ENCODE measurements around the gene APOB. TPM values are rescaled to one million over a fixed set of nuclear protein-coding genes. Genes with fewer than 3 reads are reported as not detected.

The APOB gene, protein sequence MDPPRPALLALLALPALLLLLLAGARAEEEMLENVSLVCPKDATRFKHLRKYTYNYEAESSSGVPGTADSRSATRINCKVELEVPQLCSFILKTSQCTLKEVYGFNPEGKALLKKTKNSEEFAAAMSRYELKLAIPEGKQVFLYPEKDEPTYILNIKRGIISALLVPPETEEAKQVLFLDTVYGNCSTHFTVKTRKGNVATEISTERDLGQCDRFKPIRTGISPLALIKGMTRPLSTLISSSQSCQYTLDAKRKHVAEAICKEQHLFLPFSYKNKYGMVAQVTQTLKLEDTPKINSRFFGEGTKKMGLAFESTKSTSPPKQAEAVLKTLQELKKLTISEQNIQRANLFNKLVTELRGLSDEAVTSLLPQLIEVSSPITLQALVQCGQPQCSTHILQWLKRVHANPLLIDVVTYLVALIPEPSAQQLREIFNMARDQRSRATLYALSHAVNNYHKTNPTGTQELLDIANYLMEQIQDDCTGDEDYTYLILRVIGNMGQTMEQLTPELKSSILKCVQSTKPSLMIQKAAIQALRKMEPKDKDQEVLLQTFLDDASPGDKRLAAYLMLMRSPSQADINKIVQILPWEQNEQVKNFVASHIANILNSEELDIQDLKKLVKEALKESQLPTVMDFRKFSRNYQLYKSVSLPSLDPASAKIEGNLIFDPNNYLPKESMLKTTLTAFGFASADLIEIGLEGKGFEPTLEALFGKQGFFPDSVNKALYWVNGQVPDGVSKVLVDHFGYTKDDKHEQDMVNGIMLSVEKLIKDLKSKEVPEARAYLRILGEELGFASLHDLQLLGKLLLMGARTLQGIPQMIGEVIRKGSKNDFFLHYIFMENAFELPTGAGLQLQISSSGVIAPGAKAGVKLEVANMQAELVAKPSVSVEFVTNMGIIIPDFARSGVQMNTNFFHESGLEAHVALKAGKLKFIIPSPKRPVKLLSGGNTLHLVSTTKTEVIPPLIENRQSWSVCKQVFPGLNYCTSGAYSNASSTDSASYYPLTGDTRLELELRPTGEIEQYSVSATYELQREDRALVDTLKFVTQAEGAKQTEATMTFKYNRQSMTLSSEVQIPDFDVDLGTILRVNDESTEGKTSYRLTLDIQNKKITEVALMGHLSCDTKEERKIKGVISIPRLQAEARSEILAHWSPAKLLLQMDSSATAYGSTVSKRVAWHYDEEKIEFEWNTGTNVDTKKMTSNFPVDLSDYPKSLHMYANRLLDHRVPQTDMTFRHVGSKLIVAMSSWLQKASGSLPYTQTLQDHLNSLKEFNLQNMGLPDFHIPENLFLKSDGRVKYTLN (N-terminal part only)
- under 0.01 TPM for total RNA-seq

DNA sequence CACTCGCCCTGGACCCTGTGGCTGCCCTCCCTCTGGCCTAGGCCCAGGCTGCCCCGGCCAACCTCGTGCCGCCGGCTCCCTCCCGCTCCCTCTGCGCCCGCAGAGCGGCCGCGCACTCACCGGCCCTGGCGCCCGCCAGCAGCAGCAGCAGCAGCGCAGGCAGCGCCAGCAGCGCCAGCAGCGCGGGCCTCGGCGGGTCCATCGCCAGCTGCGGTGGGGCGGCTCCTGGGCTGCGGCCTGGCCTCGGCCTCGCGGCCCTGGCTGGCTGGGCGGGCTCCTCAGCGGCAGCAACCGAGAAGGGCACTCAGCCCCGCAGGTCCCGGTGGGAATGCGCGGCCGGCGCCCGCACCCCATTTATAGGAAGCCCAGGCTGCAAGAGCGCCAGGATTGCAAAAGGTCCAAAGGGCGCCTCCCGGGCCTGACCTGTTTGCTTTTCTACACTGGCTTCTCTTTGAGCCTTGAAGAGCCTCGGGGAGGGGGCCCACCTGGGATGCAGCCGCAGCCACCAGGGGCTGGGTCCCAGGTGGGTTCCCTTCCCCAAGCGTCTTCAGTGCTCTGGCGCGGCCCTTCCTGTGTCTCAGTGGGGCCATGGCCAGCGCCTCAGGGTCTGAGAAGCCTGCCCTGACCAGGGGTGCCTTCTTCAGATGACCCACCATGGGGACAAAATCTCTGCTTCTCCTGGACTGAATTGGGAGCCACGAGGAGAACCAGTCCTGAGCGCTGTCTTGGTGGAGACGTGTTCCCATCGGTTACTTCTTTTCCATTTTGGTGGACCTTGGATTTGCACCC, at the start of gene APOB:
Gene APOB (minus strand): TSS at position 330 of the 789 bp plus-strand sequence. CDS start 128 bp downstream, at position 202.
- peak in 1 of 3 donors; percentile 16 for DNase-seq (ENCODE audit: low read depth in 2 of 3, low spot score in 2 of 3)

DNA sequence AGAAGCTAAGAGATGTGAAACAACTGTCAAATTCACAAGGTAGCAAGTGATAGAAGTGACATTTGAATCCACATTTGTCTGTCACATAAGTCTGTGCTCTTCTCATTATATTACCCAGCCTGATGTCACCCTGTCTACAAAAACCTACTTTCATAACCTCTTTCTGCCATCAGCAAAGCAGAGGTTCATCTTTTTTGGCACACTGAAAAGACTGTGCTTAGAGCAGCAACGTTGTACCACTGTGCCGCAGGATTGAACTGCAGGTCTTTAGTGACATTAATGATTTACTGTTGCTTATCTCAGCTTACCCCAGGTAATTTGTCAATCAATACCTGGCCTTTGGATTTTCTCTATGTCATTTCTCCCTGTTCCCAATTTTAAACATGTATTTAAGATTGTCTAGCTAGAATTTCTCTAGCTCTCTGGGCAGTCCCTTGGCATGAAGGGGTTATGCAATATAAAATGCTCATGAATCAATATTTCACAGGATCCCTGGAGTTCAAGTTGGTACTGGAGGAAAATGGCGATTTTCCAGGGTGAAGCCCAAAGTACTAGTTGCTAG, 48.5 kb upstream of the APOB start:
- no peak for DNase-seq (ENCODE audit: low read depth in 2 of 3, low spot score in 2 of 3)

DNA sequence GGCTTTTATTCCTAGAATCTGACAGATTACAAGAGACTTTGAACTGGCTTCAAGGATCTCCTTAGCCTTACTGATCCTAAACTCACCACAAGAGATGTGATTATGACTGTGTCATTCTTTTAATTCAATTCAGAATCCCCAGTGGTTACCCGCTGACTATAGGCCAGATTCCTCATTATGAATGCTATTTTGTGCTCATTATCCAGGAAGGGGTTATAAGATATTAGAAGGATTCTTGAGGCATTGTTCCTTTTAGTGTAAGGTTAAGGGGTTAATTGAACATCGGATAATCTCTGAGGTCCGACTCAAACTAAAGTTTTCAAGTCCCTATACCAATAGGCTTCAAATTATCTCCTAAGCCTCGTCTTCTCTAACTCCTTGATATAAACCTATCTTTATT, 40.5 kb upstream of the APOB start:
- DNase-seq (ENCODE audit: low read depth in 2 of 3, low spot score in 2 of 3) = no peak

DNA sequence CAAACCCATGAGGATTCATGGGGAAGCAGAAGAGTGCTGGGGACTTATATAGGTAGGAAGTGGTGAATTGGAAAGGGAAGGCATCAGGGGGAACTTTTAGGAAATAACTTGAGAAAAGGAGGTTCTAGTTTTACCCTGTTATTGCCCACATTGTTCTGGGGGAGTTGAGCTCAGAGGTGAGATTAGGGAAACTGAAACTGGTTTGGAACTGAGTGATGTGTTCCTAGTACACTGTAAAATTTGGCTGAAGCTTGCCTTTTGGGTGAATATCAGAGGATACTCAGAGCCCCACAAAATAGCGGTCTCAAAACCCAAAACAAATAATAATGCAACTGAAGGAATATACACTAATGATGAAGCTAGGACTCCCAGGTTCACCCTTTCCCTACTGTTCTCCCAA, 39.6 kb upstream of the APOB start:
- DNase-seq (ENCODE audit: low read depth in 2 of 3, low spot score in 2 of 3) = no peak

DNA sequence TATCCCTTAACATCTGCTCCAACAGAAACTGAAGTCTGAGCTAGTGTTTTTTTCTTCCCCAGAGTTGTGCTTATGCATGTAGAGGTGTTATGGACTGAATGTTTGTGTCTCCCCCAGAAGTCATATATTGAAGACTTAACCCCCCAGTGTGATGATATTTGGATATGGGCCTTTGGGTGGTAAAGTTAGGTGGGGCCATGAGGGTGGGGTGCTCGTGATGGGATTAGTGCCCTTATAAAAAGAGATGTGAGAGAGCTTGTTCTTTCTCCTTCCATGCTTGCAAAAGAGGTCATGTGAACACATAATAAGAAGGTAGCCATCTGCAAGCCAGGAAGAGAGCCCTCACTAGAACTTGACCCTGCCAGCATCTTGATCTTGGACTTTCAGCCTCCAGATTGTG, 34.4 kb upstream of the APOB start:
- DNase-seq (ENCODE audit: low read depth in 2 of 3, low spot score in 2 of 3) = no peak

DNA sequence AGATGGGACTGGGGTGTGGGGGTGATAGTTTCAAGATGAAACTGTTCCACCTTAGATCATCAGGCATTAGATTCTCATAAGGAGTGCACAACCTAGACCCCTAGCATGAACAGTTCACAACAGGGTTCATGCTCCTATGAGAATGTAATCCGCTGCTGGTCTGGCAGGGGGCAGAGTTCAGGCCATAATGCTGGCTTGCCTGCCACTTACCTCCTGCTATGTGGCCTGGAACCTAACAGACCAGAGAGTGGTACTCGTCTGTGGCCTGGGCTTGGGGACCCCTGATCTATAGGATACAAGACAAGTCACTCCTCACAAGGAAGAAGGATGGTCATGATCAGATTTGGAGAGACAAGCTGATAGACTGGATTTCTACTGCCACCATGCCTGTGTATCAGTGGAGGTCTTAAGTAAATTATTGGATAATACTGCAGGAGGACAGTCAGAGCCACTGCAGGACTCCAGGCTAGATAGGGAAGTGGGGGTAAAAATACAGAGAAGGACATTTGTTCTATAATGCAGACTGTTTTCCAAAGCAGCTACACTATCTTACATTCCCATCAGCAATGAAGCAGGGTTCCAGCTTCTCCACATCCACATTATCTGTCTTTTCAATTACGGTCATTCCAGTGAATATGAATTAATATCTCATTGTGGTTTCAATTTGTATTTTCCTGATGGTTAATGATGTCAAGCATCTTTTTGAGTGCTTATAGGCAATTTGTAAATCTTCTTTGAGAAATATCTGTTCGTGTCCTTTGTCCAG, 28.8 kb upstream of the APOB start:
- DNase-seq (ENCODE audit: low read depth in 2 of 3, low spot score in 2 of 3) = no peak

DNA sequence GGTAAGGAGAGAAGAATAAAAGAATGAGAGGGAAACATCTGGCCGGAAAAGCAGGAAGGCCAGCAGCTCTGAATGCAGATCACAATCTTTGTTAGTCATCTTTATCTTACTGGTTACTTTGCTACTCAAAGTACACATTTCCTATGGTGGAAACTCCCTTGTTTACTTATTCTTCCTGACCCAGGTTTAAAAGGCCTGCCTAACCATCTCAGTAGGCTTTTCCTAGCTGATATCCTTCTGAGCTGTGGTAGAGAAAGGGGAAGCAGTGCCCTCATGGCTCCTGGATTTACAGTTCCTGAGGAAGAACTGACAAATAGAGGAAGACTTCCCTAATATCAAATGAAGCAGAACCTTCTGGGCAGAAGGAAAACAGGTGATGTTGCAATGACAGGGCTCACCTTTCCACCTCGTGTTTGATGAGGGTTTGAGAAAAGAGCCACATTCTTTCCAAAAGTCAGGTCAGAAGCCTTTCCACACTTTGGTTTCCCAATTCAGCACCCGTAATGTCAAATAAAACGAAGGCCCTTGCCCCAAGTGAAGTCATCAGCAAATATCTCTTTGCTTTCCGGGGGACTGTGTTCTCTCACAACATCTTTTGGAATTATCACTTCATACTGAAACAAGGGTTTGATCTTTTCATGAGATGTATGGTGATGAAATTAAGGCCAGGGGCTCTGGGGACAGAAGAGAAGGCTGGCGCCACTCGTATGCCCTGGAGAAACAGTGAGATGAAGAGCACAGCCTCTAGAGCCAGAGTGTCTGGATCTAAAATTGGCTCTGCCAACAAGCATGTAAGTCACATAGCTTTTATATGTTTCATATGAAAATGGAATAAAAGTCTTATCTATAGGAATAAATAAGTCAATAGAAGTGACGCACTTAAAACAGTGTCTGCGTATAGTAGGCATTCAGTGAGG, 26.7 kb upstream of the APOB start:
- peak in 2 of 3 donors; percentile 48 to 53 for DNase-seq (ENCODE audit: low read depth in 2 of 3, low spot score in 2 of 3)

DNA sequence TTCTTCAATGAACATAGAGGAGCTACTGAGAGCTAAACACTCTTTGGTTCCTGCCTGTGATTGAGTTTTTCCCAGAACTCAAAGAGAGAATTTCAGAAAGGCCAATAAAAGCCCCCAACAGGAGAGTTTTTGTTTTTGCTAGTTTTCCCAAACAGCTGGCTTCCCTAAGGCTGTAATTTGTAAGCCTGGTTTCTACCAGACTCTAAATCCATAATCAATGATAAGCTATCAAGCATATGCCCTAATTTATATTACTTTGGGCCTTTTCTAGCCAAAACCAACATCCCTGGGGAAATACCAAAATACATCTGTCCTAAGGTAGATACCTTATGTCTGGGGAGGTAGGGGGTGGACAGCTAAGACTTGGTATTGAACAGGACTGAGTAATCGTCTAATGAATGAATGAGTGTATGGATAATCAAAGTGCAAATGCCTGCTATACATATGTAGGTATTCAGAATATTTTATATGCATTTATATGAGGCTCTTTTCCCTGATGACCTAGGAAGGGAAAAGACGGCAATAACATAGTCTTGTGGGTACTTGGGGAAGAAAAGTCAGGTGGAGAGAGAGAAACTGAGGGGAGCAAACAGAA, 26.0 kb upstream of the APOB start:
- DNase-seq (ENCODE audit: low read depth in 2 of 3, low spot score in 2 of 3) = no peak

DNA sequence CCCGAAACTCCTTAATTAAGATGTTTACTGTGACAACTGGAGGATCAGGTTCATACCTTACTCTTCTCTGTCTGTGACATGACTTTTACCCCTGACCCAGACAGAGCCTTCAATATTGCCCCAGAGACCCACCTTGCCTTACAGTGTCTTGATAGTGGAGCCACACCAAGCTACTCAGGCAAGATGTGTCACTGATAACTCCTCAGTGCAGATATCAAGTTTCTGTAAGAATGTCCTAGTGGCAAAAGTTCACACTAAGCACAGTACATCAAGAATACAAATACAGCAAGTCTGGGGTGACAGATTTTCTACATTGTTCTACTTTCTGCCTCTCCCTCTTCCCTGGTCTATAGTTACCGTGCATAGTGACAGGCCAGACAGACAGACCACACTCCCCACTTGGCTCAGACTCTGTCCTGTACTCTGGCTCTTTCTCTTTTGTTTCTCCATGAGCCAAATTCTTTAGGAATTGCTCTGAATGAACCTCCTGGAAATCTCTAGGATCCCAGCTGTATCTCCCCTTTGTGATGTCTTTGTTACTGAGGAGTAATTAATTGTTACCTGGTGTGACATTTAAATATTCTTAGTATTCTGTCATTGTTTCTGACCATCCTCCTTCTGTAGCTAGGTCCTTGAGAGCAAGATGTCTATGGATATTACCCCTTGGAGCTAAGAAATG, 24.1 kb upstream of the APOB start:
- DNase-seq (ENCODE audit: low read depth in 2 of 3, low spot score in 2 of 3) = no peak

DNA sequence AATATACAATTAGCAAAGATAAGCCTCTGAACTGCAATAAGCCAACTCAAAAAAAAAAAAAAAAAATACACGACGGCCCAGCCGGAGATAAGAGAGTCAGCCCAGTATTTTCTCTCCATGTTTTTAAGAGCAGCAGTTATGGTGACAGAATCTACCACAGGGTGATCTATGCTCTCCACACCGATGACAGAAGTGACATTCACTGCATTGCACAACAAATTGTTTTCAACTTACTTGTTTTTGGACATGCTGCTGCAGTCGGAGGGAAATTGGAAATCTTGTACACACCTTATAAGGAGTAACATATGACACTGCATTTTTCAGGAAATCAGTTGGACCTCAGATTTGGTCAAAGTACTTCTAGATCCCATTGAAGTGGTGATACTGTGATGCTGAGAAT, 23.3 kb upstream of the APOB start:
- no peak for DNase-seq (ENCODE audit: low read depth in 2 of 3, low spot score in 2 of 3)

DNA sequence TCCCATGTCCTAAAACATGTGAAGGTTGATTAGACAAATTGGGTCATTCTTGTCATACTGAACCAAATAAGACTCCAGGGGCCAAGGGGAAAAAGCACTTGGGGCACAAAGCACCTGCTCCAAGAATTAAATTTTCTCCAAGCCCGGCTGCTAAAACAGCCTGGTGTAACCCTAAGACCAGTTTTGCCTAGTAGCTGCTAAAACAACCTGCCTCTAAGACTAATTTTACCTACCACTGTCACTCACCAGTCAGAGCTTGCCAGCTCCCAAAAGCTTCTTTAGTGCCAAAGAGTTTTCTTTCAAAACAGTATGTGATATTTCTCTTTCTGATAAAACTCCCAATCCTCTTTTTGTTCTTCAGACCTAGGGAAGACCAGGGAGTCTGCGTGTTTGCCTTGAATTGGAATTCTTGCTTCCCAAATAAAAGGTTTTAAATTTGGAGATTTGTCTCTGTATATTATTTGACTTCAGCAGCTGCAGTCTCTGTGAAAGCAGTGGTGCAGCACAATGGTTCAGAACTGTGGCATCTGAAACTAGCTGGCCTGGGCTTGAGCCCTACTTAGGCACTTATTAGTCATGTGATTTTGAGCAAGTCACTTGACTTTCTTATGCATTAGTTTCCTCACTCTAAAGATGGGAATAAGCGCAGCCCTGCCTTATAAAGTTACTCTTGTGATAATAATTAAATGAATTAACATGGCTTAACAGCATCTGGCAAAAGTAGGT, 16.2 kb upstream of the APOB start:
- DNase-seq (ENCODE audit: low read depth in 2 of 3, low spot score in 2 of 3) = no peak

DNA sequence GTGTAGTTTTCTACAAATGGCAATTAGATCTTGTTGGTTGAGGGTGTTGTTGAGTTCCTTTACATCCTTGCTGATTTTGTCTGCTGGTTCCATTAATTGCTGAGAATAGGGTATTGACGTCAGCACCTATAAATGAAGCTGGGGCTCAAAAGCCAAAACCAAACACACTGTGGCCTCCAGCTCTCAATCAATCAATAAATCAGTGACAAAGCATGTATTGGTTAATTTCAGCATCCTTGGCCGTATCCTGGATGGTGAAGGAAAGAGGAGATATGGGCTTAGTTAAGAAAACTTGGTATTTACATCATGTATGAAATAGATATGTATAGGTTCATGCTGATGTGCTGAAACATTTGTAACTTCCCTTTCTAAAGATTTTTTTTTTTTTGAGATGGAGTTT, 13.2 kb upstream of the APOB start:
- DNase-seq (ENCODE audit: low read depth in 2 of 3, low spot score in 2 of 3) = no peak

DNA sequence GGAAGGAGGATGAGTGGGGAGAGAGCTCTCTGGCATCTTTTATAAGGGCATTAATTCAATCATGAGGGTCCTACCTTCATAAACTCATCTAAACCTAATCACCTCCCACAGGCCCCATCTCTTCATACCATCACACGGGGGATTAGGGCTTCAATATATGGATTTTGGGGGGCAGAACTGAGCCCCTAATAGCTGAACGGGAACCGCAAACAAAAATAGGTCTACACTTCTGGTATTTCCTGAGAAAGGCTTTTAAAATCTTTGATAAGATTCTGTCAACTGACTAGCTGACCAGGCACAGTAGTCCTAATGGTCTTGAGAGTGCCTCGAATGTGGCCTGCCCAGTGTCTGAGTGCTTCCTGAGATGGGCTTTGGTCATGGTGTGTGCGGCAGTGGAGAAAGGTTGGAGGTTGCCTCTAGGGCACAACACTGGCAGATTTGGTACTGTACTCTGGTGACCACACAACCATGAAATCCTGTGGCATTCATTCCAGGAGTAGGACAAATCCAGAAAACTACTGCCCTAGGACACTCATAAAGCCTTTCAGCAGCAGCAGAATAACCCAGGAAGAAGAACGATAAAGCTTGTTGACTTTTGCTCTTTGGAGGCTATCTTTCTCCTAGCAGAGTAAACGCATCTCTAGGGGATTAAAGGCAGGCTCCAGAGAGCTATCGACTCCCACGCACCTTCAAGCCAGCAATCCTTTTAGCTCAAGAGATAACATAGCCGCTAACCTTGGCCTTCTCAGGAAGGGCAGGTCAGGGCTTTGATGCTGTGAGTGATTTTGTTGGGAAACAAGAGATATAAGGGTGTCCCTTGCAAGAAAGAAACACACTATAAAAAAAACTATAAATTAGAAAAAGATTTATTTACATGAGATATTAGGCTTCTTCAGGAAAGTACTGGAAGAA, 12.3 kb upstream of the APOB start:
- DNase-seq (ENCODE audit: low read depth in 2 of 3, low spot score in 2 of 3) = no peak

DNA sequence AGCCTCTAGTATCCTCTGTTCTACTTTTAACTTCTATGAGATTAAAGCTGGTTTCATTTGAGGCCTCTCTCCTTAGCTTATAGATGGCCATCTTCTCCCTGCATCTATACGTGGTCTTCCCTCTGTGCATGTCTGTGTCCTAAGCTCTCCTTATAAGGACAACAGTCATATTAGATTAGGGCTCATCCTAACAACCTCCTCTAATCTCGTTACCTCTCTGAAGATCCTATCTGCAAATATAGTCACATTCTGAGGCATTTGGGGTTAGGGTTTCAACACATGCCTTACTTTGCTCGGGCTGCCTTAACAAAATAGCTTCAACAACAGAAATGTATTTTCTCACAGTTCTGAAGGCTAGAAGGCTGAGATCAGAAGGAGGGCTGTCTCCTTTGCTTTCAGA, 11.6 kb upstream of the APOB start:
- DNase-seq (ENCODE audit: low read depth in 2 of 3, low spot score in 2 of 3) = no peak

DNA sequence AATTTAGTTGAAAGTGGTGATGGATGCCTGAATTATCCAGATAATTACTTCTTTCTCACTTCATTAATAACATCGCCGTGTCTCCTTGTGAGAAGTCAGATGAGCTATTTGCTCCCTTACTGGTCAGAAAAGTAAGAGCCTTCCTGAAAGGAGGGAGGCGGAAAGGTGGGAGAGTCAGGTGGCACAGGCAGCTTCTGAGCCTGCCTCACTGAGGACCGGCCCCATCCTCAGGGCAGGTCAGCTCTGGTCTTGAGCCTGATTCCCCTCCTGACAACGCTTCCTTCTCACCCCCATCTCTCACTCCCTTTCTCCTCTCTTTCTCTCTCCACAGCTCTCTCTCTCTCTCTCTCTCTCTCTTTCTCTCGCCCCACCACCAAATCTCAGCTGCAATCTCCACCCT, 10.1 kb upstream of the APOB start:
- DNase-seq (ENCODE audit: low read depth in 2 of 3, low spot score in 2 of 3) = no peak

Measured in hematopoietic multipotent progenitor cell (in vitro differentiated cells).